HUES6 (cell line): Measurements from ENCODE around the gene EML1.
"Not testable (repeated sequence)": the region's sequence is repeated elsewhere in the genome, so short reads cannot be mapped to it uniquely, and the experiment has no call there.

Experiments
- H3K27ac ChIP-seq: 2 replicates; pipeline ENCODE4 v1.7.0; 2013; ENCODE audit warnings: low read depth, mild to moderate bottlenecking, low read length, inconsistent platforms
- H3K27me3 ChIP-seq: 2 replicates; pipeline ENCODE4 v1.6.1; 2013; ENCODE audit warnings: low read length; ENCODE audit not compliant: control insufficient read depth, insufficient read depth
- H3K36me3 ChIP-seq: 2 replicates; pipeline ENCODE4 v1.6.1; 2013; ENCODE audit warnings: low read length; ENCODE audit not compliant: control insufficient read depth, insufficient read depth
- H3K4me1 ChIP-seq: 2 replicates; pipeline ENCODE4 v1.6.1; 2013; ENCODE audit warnings: low read length; ENCODE audit not compliant: control insufficient read depth, insufficient read depth
- H3K4me3 ChIP-seq: 2 replicates; pipeline ENCODE4 v1.5.1; 2013; ENCODE audit warnings: low read depth, low read length
- H3K9ac ChIP-seq: one replicate; pipeline ENCODE4 v1.6.1; 2013; ENCODE audit warnings: mild to moderate bottlenecking, low read length
- H3K9me3 ChIP-seq: 2 replicates; pipeline ENCODE4 v1.6.1; 2013; ENCODE audit warnings: low read depth, low read length; ENCODE audit not compliant: control insufficient read depth, insufficient read depth

The EML1 gene

DNA sequence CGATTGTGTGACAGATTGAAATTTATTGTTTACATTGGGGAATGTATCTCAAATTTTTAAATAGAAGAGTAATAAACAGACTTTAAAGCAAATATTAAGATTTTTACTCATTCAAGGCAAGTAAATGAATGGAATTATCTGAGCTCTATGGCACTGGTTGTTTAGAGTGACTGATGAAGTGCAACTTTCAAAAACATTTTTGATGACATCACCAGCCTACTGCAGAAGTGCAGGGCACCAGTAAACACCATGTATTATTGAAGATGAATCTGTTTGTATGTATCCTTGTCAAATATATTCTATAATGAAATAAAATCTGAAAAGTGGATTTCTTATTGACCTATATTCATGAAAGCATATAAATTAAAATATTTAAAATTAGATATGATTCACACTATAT, 148.0 kb downstream of the EML1 start:
- no peak overlapping the region for H3K27ac ChIP-seq
- H3K4me1 ChIP-seq: peaks cover 2% of the 10 kb centered on the region; the same call in 1 of the 2 replicates
- peaks cover 24% of the 10 kb centered on the region; the same call in 1 of the 2 replicates for H3K36me3 ChIP-seq
- H3K4me3 ChIP-seq: no peak overlapping the region
- H3K27me3 ChIP-seq: no peaks in the 10 kb centered on the region
- no peaks in the 10 kb centered on the region for H3K9me3 ChIP-seq
- H3K9ac ChIP-seq: no peak overlapping the region

DNA sequence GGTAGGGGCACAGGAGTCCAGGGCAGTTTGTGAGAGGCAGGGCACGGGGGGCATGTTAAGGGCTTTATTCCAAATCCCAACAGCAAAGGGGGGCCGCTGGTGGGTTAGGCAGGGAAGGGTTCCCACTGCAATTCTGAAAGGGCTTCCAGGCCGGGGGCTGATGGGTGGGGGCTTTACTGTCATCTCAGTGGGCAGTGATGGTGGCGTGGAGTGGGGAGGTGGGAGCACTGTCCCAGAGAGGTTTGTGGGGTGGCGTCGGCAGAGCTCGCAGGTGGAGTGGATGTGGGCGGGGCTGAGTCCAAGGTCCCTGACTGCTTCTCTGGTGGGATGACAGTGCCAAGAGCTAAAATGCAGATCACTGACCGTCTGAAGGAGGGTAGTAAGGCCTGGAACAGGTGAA, 150.4 kb downstream of the EML1 start:
- no peaks in the 10 kb centered on the region for H3K27me3 ChIP-seq
- H3K9ac ChIP-seq: no peak overlapping the region
- H3K9me3 ChIP-seq: no peaks in the 10 kb centered on the region
- no peak overlapping the region for H3K27ac ChIP-seq
- H3K4me3 ChIP-seq: no peak overlapping the region
- peaks cover 3% of the 10 kb centered on the region; the same call in 1 of the 2 replicates for H3K4me1 ChIP-seq
- peaks cover 24% of the 10 kb centered on the region; the same call in 1 of the 2 replicates for H3K36me3 ChIP-seq

DNA sequence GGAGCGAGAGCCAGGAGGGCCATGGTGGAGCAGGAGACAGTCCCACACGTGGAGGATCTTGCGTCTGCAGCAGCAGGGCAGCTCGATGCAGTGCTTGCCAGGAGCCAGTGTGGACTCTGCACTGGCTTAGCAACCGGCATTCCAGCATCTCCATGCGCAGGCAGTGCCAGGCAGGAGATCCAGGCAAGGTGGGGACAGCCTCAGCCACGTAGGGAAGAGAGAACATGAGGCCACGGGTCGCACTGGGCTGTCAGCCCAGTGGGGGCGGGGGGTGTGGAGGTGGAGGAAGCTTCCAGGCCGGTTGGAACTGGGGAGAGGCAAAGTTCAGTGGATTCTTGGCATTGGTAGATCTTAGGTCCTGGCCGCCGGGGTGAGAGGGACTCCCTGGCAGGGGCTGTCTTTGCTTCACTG, 151.0 kb downstream of the EML1 start:
- H3K27me3 ChIP-seq: no peaks in the 10 kb centered on the region
- peaks cover 3% of the 10 kb centered on the region; the same call in 1 of the 2 replicates for H3K4me1 ChIP-seq
- H3K36me3 ChIP-seq: peaks cover 20% of the 10 kb centered on the region; the same call in 1 of the 2 replicates
- no peak overlapping the region for H3K9ac ChIP-seq
- no peak overlapping the region for H3K4me3 ChIP-seq
- H3K9me3 ChIP-seq: no peaks in the 10 kb centered on the region
- no peak overlapping the region for H3K27ac ChIP-seq

DNA sequence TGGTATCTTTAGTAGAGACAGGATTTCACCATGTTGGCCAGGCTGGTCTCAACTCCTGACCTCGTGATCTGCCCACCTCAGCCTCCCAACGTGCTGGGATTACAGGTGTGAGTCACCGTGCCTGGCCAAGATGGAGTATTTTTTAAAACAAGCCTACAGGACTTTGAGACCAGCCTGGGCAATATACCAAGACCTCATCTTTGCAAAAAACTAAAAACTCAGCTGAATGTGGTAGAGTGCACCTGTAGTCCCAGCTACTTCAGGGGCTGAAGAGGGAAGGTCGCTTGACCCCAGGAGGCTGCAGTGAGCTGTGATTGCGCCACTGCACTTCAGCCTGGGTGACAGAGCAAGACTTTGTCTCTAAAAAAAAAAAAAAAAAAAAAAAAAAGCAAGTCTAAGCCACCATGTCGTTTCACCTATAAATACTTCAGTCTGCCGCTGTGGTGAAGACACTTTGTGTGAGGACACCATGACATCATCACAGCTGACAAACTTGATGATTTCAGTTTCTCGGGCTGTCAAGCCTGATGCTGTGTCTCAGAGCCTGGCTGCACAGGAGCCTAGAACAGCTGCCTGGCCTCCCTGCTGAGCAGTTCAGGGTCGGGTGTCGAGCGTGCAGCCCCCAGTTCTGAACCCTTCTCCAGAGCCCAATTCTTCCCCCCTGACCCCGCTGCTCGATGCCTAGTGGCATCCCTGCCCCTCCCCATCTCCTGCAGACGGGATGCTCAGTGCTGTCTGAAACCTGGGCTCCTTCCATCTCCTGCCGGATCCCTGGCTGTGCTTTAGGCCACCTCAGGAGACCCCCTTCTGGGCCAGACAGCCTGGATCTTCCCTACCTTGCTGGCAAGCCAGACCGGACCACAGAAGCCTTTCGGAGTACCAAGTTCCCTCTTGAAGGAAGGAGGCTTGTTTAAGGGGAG, 152.8 kb downstream of the EML1 start:
- Histone ChIP-seq H3K4me3 (peak overlapping the region; percentile 47; the same call in 1 of the 2 replicates), H3K9ac (no peak overlapping the region), H3K27me3 (no peaks in the 10 kb centered on the region), H3K36me3 (0 out of 2 replicates have a peak, but pooled peaks cover 6% of the 10 kb centered on the region), H3K4me1 (peaks cover 15% of the 10 kb centered on the region), H3K27ac (no peak overlapping the region), H3K9me3 (no peaks in the 10 kb centered on the region)

DNA sequence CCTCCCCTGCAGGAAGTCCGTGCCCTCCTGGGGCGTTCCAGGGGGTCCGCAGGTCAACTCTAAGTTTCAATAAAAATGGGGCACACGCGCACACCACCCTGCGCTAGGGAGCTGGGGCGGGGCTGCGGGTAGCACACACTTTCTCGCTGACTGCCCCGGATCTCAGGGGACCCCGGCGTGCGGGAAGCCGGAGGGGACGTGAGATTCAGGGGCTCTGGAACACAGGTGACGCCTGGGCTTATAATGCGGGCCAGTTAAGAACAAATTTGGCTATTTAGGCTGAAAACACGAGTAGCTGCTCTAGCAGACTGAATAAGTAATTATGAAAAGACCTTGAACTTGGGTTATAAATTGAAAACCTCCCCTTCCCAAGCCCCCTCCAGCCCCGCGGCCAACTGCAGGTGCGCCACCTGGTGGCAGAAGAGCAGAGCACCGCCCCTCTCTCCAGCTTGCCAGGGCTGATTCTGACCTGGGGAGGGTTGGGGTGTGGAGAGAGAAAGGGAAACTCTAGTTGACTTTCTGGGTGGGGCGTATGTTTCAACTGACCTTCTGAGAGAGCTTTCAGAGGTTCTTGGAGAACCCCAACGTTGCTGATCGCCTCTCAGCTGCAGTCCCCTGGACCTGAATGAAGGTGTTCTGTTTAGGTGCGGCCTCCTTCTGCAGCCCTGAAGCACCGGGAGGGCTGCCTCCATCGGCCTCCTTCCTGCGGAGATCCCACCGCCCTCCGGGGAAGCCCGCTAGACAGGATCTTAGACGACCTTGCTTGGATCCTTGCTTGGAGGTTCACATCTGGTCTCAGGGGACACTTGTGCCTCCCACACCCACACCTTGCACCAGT, 153.7 kb downstream of the EML1 start:
- H3K4me3 ChIP-seq: peak overlapping the region; percentile 47; the same call in 1 of the 2 replicates
- H3K9ac ChIP-seq: no peak overlapping the region
- H3K27ac ChIP-seq: no peak overlapping the region
- peaks cover 19% of the 10 kb centered on the region for H3K4me1 ChIP-seq
- 0 out of 2 replicates have a peak, but pooled peaks cover 2% of the 10 kb centered on the region for H3K36me3 ChIP-seq
- no peaks in the 10 kb centered on the region for H3K27me3 ChIP-seq
- H3K9me3 ChIP-seq: no peaks in the 10 kb centered on the region

DNA sequence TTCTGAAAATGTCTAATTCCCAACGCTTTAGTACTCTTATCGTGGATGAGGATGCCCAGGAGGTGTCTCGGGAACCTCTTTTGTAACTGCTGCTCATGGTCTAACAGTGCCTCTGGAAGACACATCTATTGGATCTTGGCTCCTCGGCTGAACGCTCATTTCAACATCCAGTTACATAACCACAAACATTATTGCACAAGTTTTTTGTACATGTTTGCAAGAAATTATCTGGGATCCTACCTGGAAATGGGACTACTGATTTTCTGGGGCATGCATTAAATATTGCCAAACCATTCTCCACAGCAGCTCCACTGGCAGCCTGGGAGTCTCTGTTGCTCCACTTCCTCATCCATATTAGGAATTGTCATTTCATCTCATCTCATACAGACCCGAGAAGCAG, 154.5 kb downstream of the EML1 start:
- H3K9me3 ChIP-seq: no peaks in the 10 kb centered on the region
- no peak overlapping the region for H3K27ac ChIP-seq
- no peak overlapping the region for H3K9ac ChIP-seq
- no peak overlapping the region for H3K4me3 ChIP-seq
- H3K36me3 ChIP-seq: no peaks in the 10 kb centered on the region
- H3K27me3 ChIP-seq: no peaks in the 10 kb centered on the region
- H3K4me1 ChIP-seq: peaks cover 19% of the 10 kb centered on the region

DNA sequence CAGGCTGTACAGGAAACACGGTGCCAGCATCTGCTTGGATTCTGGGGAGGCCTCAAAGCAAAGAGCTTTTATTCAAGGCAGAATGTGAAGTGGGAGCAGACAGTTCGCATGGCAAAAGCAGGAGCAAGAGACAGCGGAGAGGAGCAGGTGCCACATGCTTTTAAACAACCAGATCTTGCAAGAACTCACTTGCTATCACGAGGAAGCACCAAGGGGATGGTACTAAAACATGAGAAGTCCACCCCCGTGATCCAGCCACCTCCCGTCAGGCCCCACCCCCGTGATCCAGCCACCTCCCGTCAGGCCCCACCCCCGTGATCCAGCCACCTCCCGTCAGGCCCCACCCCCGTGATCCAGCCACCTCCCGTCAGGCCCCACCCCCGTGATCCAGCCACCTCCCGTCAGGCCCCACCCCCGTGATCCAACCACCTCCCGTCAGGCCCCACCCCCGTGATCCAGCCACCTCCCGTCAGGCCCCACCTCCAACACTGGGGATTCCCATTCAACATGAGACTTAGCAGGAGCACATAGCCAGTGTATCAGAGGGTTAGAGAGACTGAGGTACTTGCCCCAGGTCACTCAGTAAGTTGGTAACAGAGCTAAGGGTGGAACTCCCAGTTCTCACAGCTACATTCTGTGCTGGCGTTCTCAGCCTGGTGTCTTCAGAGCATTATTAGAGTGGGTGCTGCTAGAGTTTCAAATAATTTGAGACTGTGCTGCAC, 156.0 kb downstream of the EML1 start:
- not testable (repeated sequence) for H3K27me3 ChIP-seq, H3K27ac ChIP-seq, H3K9me3 ChIP-seq, H3K36me3 ChIP-seq, H3K4me3 ChIP-seq, H3K9ac ChIP-seq
- peaks cover 19% of the 10 kb centered on the region for H3K4me1 ChIP-seq

DNA sequence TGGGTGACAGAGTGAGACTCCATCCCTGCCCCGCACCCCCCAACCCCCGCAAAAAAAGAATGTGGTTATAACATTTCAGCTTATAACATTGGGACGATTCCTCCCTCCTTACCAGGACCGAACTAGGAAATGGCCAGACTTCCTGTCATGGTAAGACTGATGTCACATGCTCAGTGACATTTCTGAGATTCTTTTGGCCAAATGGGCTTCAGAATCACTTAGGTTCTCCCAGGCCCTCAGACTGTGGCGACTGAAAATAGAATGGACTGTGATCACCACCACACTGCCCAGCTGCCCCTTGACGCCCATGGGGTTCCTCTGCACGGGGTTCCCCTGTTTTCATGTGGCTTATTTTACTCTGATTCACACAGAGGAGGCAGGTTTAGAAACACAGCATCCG, 157.0 kb downstream of the EML1 start:
- Histone ChIP-seq H3K27ac (no peak overlapping the region), H3K36me3 (no peaks in the 10 kb centered on the region), H3K9ac (no peak overlapping the region), H3K4me1 (peaks cover 19% of the 10 kb centered on the region), H3K9me3 (no peaks in the 10 kb centered on the region), H3K4me3 (no peak overlapping the region), H3K27me3 (no peaks in the 10 kb centered on the region)

DNA sequence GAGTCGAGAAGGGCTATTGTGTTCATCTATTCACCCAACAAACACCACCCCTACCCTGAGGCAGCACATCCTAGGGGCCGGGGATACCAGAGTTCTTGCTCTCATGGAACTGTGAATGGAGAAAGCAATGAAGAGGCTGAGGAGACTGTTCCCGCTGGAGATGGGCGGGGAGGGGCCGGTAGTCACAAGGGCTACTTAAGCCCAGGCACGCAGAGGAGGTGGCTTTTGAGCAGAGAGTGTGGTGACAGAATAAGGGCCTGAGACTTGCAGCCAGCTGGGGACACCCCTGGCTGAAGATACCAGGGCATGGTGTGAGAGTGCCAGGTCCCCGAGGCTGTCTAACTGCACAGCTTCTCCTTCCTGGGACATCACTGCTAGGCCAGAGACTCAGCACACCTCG, 157.9 kb downstream of the EML1 start:
- no peak overlapping the region for H3K9ac ChIP-seq
- no peaks in the 10 kb centered on the region for H3K27me3 ChIP-seq
- H3K4me3 ChIP-seq: no peak overlapping the region
- H3K4me1 ChIP-seq: peaks cover 18% of the 10 kb centered on the region
- no peaks in the 10 kb centered on the region for H3K9me3 ChIP-seq
- H3K36me3 ChIP-seq: no peaks in the 10 kb centered on the region
- no peak overlapping the region for H3K27ac ChIP-seq

DNA sequence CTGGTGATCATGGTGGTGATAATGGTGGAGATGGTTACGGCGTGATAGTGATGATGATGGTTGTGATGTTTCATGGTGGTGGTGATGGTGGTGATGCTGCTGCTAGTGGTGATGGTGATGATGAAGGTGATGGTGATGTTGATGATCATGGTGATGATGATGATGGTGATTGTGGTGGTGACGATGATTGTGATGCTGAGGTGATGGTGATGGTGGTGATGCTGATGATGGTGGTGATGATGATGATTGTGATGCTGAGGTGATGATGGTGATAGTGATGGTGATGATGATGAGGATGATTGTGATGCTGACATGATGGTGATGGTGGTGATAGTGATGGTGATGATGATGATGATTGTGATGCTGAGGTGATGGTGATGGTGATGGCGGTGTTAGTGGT, 158.8 kb downstream of the EML1 start:
- Histone ChIP-seq H3K4me3 (no peak overlapping the region), H3K9me3 (no peaks in the 10 kb centered on the region), H3K27me3 (no peaks in the 10 kb centered on the region), H3K9ac (no peak overlapping the region), H3K4me1 (peaks cover 16% of the 10 kb centered on the region), H3K27ac (no peak overlapping the region), H3K36me3 (no peaks in the 10 kb centered on the region)
